Measurements from ENCODE around the gene ANKRD36. TPM values are rescaled to one million over a fixed set of nuclear protein-coding genes. Genes with fewer than 3 reads are reported as not detected.
"Not testable (repeated sequence)": the region's sequence is repeated elsewhere in the genome, so short reads cannot be mapped to it uniquely, and the experiment has no call there.

ANKRD36 gene
- total RNA-seq, 1 donor: 59.0 TPM

DNA sequence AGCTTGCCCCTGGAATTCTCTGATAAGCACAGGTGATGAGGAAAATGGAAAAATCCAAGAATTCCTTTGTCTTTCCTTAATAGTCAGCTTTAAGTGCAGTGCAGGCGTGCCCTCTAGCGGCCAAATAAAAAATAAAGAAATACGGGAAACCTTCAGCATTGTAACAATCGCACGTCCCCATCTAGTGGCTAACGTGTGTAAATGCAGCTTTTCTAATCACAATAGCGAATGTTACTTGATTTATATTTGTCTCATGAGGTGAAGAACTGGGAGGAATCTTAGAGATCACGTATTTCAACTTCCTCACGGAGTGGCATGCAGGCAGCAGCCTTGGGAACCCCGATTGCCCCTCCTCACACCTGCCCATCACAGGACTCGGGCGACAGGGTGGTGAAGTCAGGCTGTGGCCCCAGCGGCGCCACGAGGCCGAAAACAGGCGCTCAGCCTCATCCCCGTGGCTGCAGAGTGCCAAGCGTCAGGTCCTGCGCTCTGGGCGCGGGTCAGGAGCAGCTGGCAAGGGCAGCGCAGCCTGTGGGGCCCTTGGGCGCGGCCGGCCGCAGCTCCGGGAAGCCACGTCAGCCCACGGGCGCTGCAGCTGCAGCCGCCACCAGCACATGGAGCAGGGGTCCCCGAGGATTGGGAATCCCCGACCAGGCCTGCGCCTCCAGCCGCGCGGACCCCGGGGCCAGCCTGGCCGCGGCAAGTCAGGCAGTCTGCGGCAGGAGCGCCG, 468 bp upstream of the ANKRD36 start:
- peak; percentile 38 to 50 (median 38) for DNase-seq (ENCODE audit: low read depth in 2 of 3, low spot score in 2 of 3)

DNA sequence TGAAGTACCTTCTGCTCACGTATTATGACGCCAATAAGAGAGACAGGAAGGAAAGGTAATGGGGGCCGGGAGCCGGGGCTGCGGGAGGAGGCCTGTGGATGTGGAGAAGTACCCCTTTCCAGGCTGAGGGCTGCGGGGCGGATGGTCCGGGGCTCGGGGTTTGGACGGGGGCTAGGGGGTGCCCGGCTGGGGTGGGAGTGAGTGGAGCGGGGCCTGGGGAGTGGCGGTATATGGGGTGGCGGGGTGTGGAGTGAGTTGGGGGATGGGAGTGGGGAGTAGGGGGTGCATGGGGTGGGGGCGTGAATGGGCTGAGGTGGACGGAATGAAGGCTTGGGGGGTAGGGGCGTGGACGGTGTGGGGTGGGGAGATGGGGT, 916 bp downstream of the ANKRD36 start:
- DNase-seq (ENCODE audit: low read depth in 2 of 3, low spot score in 2 of 3): not testable (repeated sequence)

DNA sequence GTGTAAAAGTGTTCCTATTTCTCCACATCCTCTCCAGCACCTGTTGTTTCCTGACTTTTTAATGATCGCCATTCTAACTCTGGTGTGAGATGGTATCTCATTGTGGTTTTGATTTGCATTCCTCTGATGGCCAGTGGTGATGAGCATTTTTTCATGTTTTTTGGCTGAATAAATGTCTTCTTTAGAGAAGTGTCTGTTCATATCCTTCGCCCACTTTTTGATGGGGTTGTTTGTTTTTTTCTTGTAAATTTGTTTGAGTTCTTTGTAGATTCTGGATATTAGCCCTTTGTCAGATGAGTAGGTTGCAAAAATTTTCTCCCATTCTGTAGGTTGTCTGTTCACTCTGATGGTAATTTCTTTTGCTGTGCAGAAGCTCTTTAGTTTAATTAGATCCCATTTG, 16.1 kb downstream of the ANKRD36 start:
- not testable (repeated sequence) for DNase-seq (ENCODE audit: low read depth in 2 of 3, low spot score in 2 of 3)

DNA sequence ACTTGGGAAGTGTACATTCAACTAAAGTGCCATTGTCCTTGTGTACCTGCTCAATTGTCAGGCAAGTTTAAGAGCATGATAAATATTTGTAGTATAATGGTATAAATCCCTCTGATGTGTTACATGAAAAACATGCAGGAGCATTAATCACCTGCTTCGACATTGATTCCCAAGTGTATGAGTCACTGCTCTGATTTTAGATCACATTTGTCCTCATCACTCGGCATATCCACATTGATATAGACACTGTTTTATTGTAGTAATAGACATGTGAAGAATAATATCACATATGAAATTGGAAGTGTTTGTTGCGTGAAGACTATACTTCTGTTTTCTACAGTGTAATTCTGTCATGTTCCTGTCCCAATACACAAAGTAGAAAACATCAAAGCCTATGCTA, 31.1 kb downstream of the ANKRD36 start:
- DNase-seq (ENCODE audit: low read depth in 2 of 3, low spot score in 2 of 3): not testable (repeated sequence)

DNA sequence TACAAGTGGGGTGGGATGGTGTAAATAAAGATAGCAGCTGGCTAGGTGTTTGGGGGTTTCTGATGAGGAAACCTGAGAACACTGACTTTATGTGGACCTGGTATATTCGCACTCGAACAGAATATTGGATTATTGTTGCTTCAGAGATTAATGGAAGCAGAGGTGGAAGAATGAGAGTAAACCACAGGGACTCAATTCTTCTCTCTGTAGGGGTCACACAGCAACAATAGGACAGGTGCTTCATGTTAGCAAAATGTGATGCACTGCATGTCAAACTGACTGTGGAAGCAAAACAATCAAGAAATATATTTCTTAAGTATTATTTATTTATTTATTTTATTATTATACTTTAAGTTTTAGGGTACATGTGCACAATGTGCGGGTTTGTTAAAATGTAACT, 53.6 kb downstream of the ANKRD36 start:
- DNase-seq (ENCODE audit: low read depth in 2 of 3, low spot score in 2 of 3): not testable (repeated sequence)

DNA sequence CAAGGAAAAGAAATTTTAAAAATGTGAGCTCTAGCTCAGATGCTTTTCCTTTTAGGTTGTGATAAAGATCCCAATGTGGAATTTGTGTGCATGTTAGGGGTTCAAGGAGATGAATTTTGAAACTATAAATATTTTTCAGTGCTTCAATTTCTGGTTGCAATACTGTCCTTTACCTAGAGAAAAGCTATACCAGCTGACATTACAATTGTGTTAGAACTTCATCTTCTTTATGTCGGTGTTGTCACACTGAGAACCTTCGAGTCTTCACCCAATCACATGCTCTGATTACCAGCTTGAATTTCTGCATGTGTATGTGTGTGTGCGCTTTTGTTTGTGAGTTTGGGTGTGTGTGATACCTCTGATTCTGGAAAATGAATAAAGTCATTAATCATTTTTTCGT, 55.0 kb downstream of the ANKRD36 start:
- not testable (repeated sequence) for DNase-seq (ENCODE audit: low read depth in 2 of 3, low spot score in 2 of 3)

DNA sequence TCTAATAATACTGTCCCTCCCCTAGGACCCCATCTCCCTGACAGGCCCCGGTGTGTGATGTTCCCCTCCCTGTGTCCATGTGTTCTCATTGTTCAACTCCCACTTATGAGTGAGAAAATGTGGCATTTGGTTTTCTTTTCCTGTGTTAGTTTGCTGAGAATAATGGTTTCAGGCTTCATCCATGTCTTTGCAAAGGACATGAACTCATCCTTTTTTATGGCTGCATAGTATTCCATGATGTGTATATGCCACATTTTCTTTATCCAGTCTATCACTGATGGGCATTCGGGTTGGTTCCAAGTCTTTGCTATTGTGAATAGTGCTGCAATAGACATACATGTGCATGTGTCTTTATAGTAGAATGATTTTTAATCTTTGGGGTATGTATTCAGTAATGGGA, 55.6 kb downstream of the ANKRD36 start:
- DNase-seq (ENCODE audit: low read depth in 2 of 3, low spot score in 2 of 3): not testable (repeated sequence)

DNA sequence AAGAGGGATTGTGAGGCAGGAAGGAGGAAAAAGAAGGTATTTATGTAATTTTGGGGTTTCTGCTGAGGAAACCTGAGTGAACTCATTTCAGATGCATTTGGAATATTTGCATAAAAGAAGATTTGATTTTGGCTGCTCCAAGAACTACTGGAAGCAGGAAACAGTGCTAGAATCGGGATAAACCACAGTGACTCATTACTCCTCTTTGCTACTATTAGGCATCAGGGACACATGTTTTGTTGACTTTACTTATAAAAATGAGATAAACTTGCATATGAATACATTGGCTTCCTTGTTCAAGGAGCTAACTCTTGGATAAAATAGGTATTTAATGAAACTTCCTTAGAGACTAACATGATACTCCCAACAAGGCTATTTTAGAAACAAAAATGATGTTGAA, 67.4 kb downstream of the ANKRD36 start:
- DNase-seq (ENCODE audit: low read depth in 2 of 3, low spot score in 2 of 3): not testable (repeated sequence)

DNA sequence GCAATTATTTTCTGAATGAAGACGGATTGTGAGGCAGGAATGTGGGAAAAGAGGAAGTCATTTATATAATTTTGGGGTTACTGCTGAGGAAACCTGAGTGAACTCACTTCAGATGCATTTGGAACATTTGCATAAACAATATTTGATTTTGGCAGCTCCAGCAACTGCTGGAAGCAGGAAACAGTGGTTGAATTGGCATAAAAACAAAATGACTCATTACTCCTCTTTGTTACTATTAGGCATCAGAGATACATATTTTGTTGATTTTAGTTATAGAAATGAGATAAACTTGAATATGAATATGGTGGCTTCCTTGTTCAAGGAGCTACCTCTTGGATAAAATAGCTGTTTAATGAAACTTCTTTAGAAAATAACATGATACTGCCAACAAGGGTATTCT, 82.4 kb downstream of the ANKRD36 start:
- DNase-seq (ENCODE audit: low read depth in 2 of 3, low spot score in 2 of 3): not testable (repeated sequence)

DNA sequence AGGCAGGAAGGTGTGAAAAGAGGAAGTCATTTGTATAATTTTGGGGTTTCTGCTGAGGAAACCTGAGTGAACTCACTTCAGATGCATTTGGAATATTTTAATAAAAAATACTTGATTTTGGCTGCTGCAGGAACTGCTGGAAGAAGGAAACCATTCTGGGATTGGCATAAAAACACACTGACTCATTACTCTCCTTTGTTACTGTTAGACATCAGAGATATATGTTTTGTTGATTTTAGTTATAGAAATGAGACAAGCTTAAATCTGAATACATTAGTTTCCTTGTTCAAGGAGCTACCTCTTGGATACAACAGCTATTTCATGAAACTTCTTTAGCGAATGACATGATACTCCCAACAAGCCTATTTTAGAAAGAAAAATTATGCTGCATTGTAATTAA, 84.3 kb downstream of the ANKRD36 start:
- DNase-seq (ENCODE audit: low read depth in 2 of 3, low spot score in 2 of 3): not testable (repeated sequence)

DNA sequence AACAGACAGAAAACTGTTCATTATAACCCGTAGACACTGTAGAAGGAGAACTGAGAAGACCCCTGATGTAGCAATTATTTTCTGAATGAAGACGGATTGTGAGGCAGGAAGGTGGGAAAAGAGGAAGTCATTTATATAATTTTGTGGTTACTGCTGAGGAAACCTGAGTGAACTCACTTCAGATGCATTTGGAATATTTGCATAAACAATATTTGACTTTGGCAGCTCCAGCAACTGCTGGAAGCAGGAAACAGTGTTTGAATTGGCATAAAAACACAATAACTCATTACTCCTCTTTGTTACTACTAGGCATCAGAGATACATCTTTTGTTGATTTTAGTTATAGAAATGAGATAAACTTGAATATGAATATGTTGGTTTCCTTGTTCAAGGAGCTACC, 87.9 kb downstream of the ANKRD36 start:
- peak in 1 of 3 donors; percentile 26 for DNase-seq (ENCODE audit: low read depth in 2 of 3, low spot score in 2 of 3)

DNA sequence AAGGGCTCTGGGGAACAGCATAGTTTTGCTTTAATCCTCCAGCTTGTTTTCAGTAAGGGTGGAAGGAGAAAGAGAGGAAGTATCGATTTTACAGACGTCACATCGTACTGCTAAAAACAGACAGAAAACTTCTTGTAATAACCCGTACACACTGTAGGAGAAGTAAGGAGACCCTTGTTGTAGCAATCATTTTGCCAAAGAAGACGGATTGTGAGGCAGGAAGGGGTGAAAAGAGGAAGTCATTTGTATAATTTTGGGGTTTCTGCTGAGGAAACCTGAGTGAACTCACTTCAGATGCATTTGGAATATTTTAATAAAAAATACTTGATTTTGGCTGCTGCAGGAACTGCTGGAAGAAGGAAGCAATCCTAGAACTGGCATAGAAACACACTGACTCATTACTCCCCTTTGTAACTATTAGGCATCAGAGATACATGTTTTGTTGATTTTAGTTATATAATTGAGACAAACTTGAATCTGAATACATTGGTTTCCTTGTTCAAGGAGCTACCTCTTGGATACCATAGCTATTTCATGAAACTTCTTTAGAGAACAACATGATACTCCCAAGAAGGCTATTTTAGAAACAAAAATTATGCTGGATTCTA, 89.8 kb downstream of the ANKRD36 start:
- DNase-seq (ENCODE audit: low read depth in 2 of 3, low spot score in 2 of 3): peak in 1 of 3 donors; percentile 48

DNA sequence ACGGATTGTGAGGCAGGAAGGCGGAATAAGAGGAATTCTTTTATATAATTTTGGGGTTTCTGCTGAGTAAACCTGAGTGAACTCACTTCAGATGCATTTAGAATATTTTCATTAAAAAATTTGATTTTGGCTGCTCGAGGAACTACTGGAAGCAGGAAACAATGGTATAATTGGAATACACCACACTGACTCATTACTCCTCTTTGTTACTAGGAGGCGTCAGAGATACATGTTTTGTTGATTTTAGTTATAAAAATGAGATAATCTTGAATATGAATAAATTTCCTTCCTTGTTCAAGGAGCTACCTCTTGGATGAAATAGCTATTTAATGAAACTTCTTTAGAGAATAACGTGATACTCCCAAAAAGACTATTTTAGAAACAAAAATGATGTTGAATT, 97.4 kb downstream of the ANKRD36 start:
- no peak for DNase-seq (ENCODE audit: low read depth in 2 of 3, low spot score in 2 of 3)

DNA sequence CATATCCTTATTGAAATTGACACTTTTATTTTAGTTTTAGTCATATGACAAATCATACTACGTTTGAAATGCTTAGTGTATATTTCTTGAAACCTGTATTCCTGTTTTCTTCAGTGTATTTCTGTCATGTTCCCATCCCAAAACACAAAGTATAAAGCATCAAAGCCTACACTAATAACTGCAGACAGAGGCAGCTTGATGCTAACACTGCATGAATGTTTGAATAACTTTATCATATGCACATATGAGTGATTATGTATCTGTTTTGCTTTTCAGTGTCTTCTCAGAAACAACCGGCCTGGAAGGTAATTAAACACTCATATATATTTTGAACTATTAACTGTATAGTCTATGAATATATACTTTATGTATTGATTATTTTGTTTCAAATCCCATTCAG, 102.1 kb downstream of the ANKRD36 start:
- not testable (repeated sequence) for DNase-seq (ENCODE audit: low read depth in 2 of 3, low spot score in 2 of 3)

DNA sequence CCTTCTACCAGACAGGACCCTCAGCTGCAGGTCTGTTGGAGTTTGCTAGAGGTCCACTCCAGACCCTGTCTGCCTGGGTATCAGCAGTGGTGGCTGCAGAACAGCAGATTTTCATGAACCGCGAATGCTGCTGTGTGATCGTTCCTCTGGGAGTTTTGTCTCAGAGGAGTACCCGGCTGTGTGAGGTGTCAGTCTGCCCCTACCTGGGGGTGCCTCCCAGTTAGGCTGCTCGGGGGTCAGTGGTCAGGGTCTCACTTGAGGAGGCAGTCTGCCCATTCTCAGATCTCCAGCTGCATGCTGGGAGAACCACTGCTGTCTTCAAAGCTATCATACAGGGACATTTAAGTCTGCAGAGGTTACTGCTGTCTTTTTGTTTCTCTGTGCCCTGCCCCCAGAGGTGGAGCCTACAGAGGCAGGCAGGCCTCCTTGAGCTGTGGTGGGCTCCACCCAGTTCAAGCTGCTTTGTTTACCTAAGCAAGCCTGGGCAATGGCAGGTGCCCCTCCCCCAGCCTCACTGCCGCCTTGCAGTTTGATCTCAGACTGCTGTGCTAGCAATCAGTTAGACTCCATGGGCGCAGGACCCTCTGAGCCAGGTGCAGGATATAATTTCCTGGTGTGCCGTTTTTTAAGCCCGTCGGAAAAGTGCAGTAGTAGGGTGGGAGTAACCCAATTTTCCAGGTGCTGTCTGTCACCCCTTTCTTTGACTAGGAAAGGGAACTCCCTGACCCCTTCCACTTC, 118.1 kb downstream of the ANKRD36 start:
- DNase-seq (ENCODE audit: low read depth in 2 of 3, low spot score in 2 of 3): not testable (repeated sequence)

DNA sequence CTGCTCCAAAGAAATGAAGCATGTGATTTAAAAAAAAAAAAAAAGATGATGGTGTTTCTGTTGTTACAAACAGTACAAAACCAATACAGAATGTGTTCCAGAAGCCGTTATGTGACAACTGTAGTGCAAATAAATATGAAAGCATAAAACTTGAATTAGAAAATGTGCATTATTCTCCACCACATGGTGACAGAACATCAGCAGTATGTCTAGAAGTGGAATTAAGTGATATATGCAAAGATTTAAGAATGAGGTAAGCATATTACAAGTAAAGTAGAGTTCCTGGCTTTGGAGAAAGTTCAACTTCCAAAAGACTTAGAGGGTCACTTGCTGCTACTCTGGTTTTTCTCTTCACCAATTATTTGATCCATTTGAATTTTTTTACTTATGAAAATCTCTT, 120.0 kb downstream of the ANKRD36 start:
- DNase-seq (ENCODE audit: low read depth in 2 of 3, low spot score in 2 of 3): not testable (repeated sequence)

DNA sequence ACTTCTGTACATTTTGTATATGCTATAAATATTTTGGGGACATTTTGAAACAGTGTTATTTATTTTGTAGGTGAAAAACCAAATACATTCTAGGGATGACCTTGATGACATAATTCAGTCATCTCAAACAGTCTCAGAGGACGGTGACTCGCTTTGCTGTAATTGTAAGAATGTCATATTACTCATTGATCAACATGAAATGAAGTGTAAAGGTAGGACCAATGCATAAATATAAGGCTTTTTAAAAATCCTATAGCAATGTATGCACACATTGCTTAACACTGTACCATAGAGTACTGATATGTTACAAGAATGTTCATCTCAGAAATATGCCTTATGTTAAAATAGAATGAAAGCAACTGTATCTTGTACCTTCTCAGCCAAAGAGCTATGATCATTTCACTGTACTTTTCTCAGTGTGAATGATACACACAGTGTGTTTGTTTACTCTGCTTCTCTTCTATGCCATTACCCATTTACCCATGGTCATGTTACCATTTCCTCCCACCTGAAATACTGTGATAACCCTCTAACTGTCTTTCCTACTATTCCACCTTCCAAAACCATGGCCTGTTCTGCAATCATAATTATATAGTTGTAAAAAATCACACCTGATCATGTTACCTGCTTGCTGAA, 120.8 kb downstream of the ANKRD36 start:
- not testable (repeated sequence) for DNase-seq (ENCODE audit: low read depth in 2 of 3, low spot score in 2 of 3)

DNA sequence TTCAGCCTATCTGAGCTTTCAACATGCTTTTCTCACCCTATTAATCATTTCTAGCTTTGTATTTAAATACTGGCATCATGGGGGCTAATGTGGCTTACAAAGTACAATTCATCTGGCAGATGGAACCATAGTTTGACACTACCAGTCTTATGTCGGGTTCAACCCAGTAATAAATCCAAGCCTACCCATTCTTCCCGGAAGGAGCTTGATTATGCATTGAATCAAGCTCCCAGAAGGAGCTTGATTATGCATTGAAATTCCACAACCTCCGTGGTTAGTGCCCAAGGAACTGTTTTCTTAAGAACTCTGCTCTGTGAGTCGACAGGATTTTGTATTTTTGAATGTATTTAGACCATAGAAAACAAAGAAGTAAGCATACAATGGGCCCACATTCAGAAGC, 148.2 kb downstream of the ANKRD36 start:
- not testable (repeated sequence) for DNase-seq (ENCODE audit: low read depth in 2 of 3, low spot score in 2 of 3)

DNA sequence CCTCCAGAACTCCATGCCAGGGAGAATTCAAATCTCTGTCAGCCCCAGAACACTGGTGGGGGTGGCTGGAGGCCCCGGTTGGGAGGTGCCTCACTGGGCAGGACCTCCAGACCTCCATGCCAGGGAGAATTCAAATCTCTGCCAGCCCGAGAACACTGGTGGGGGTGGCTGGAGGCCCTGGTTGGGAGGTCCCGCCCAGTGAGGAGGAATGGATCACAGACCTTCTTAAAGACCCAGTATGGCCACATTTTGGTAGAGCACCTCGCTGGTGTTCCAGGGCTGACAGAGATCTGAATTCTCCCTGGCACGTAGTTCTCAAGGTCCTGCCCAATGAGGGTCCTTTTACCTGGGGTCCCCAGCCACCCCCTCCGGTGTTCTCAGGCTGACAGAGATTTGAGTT, 153.5 kb downstream of the ANKRD36 start:
- not testable (repeated sequence) for DNase-seq (ENCODE audit: low read depth in 2 of 3, low spot score in 2 of 3)

DNA sequence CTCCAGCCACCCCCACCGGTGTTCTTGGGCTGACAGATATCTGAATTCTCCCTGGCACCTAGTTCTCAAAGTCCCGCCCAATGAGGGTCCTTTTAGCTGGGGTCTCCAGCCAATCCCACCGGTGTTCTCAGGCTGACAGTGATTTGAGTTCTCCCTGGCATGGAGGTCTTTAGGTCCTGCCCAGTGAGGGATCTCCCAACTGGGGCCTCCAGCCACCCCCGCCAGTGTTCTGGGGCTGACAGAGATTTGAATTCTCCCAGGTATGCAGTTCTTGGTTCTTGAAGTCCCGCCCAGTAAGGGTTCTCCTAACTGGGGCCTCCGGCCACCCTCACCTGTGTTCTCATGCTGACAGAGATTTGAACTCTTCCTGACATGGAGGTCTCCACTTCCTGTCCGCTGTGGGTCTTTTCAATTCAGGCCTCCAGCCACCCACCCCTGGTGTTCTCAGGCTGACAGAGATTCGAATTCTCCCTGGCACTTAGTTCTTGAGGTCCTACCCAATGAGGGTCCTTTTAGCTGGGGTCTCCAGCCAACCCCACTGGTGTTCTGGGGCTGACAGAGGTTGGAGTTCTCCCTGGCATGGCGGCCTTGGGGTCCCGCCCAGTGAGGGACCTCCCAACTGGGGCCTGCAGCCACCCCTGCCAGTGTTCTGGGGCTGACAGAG, 154.6 kb downstream of the ANKRD36 start:
- peak in 1 of 3 donors; percentile 0 for DNase-seq (ENCODE audit: low read depth in 2 of 3, low spot score in 2 of 3)

All from hematopoietic multipotent progenitor cell (in vitro differentiated cells).